Peyer's patch (tissue), 4 donors: ENCODE data around the gene TCF7L1. TPM values are rescaled to one million over a fixed set of nuclear protein-coding genes. Genes with fewer than 3 reads are reported as not detected.

Experiments used
- DNase-seq, 3 donors: peaks; one replicate each; pipeline ENCODE4 v3.0.0-alpha.2; 2017 to 2019
- H3K27ac ChIP-seq, 4 donors: fragments of 200-600 bp; sonication (generic); one replicate each; pipeline ENCODE4 v1.5.1; 2016 to 2019
- H3K27me3 ChIP-seq, 2 donors: fragments of 200-600 bp; sonication (generic); one replicate each; pipeline ENCODE4 v1.5.1; 2019
- H3K36me3 ChIP-seq, 3 donors: fragments of 200-600 bp; sonication (generic); one replicate each; pipeline ENCODE4 v1.5.1; 2016 to 2019
- H3K4me1 ChIP-seq, 4 donors: fragments of 200-600 bp; sonication (generic); one replicate each; pipeline ENCODE4 v1.5.1; 2016 to 2019
- H3K4me3 ChIP-seq, 4 donors: fragments of 200-600 bp; sonication (generic); 1 replicate in 3 of 4; 2 replicates in 1 of 4; pipeline ENCODE4 v1.5.1; 2016 to 2019; ENCODE audit warnings: mild to moderate bottlenecking in 1 of 4
- H3K9me3 ChIP-seq, 4 donors: fragments of 200-600 bp; sonication (generic); one replicate each; pipeline ENCODE4 v1.5.1; 2016 to 2019; ENCODE audit warnings: mild to moderate bottlenecking in 1 of 4
- POLR2A ChIP-seq, 2 donors: fragments of 450-650 bp; IDR thresholded peaks; one replicate each; pipeline ENCODE4 v1.5.1; 2017; ENCODE audit warnings: antibody characterized with exemption in 2 of 2, mild to moderate bottlenecking in 2 of 2, moderate library complexity in 2 of 2
- total RNA-seq, 4 donors: library from RNA; depleted of rRNA; stranded (reverse); fragments of >200 nt; gene quantifications; one replicate each; pipeline ENCODE4 v1.1.0, GENCODE V29; 2016
- TF ChIP-seq, protein P1 (sequence below), 6 experiments: fragments of 450-650 bp in 4 of 6; fragments of 200-600 bp in 2 of 6; sonication (generic) in 1 of 6; IDR thresholded peaks; one replicate each; pipeline ENCODE4 v1.5.1; 2017 to 2019; ENCODE audit warnings: antibody characterized with exemption in 6 of 6, mild to moderate bottlenecking in 3 of 6, moderate library complexity in 1 of 6

Gene TCF7L1
- total RNA-seq, 4 donors from 2014 or later = 0.35 to 5.8 (median 1.7) TPM

DNA sequence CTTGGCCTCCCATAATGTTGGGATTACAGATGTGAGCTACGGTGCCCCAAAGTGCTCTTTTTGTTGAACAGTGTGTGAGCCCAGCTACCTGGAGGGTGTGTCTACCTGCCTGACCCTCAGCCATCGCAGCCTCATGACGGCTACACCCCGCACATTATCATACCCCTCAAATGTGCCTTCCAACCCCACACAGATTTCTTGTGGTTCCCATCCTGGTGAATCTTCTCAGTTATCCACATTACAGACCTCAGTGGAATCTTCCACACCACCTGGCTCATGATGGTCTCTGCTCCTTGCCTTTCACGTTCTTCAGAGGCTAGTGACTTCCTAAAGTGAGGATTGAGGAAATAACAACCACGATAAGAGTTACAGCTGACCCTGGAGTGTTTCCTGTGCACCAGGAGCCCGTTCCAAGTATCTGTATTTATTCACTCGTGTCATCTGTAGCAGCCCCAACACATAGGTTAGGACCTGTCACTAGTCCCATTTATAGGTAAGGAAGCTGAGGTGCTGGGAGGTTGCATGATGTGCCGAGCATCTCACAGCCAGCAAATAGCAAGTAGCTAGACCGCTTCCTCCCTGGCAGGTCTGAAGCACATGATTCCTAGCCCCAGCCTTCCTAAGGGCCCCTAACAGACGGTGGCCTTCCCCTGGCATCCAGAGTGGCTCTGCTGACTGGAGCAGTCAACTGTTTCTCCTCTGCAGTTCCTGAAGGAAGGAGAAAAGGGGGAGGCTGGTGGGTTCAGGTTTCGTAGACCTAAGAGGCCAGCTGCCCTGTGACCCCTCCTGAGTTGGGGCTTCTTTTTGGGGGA, 47.3 kb downstream of the TCF7L1 start:
- DNase-seq = peak in 1 of 3 donors; percentile 34

DNA sequence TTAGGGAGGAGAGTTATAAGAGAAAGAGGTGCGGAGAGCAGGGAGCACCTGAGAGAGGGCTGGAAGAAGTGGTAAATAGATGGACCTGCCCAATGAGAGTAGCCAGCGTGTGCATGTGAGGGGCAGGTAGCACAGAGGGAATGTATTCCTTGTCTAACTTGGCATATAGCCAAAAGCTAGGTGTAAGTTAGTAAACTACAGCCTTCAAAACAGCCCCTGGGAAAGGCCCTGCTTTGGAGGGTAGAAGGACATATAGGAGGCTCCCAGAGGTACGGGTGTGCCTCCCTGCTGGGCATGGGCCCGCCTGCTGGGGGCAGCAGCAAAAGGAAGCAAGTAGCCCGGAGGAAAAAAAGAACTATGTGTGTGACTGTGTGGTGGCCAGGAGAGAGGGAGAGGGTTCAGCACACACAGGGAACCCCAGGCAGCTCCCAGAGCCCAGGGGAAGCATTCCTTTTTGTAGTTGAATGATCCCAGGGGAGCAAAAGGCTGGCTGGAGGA, 48.0 kb downstream of the TCF7L1 start:
- TF ChIP-seq, protein P1, sequence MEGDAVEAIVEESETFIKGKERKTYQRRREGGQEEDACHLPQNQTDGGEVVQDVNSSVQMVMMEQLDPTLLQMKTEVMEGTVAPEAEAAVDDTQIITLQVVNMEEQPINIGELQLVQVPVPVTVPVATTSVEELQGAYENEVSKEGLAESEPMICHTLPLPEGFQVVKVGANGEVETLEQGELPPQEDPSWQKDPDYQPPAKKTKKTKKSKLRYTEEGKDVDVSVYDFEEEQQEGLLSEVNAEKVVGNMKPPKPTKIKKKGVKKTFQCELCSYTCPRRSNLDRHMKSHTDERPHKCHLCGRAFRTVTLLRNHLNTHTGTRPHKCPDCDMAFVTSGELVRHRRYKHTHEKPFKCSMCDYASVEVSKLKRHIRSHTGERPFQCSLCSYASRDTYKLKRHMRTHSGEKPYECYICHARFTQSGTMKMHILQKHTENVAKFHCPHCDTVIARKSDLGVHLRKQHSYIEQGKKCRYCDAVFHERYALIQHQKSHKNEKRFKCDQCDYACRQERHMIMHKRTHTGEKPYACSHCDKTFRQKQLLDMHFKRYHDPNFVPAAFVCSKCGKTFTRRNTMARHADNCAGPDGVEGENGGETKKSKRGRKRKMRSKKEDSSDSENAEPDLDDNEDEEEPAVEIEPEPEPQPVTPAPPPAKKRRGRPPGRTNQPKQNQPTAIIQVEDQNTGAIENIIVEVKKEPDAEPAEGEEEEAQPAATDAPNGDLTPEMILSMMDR (IDR thresholded peaks at IDR 0.05) = no peak
- TF ChIP-seq POLR2A (IDR thresholded peaks at IDR 0.05) = no peak
- no peaks in the 10 kb centered on the region for H3K36me3 ChIP-seq
- H3K9me3 ChIP-seq = no peaks in the 10 kb centered on the region
- H3K27me3 ChIP-seq = no peaks in the 10 kb centered on the region
- H3K27ac ChIP-seq = no peak overlapping the region
- DNase-seq = peak in 1 of 3 donors; percentile 40
- H3K4me1 ChIP-seq = peaks cover 0 to 8% (median 0%) of the 10 kb centered on the region in 4 donors
- no peak overlapping the region for H3K4me3 ChIP-seq

More for the DNA sequence above, 47.3 kb downstream of the TCF7L1 start:
- Histone ChIP-seq H3K4me1 (peaks cover 0 to 13% (median 0%) of the 10 kb centered on the region in 4 donors), H3K36me3 (no peaks in the 10 kb centered on the region), H3K4me3 (no peak overlapping the region), H3K27me3 (no peaks in the 10 kb centered on the region), H3K9me3 (no peaks in the 10 kb centered on the region), H3K27ac (no peak overlapping the region)
- TF ChIP-seq POLR2A (IDR thresholded peaks at IDR 0.05) = no peak
- TF ChIP-seq, protein P1 (IDR thresholded peaks at IDR 0.05) = no peak

DNA sequence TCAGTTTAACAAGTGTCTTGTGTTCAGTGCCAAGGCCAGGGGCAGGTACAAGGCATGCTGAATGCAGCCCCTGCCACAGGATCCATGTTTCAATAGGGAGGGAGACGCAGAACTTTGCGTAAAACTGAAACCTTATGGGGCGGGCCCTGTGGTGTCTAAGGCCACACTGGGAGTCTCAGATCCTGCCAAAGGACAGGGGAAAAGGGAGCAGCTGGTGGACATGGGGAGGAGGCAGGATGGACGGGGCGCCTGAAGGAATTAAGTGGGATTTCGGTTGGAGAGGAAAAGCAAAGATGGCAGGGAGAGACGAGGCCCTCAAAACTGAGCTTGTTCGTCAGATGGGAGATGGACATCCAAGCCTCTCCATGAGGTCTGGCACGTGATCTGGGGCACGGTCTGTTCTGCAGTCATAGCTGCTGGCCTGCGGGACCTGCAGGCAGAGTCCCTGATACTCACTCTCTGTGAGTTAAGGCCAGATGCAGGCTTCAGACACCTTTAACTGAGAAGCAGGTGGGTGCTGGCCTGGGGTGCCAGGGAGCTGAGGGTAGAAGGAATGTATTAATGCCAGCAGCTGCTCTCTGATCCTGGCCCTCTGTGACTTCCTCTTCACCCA, 48.8 kb downstream of the TCF7L1 start:
- Histone ChIP-seq H3K4me1 (peaks cover 0 to 8% (median 0%) of the 10 kb centered on the region in 4 donors), H3K27me3 (no peaks in the 10 kb centered on the region), H3K36me3 (no peaks in the 10 kb centered on the region), H3K4me3 (no peak overlapping the region), H3K27ac (no peak overlapping the region), H3K9me3 (no peaks in the 10 kb centered on the region)
- TF ChIP-seq, protein P1 (IDR thresholded peaks at IDR 0.05) = no peak
- no peak for TF ChIP-seq POLR2A (IDR thresholded peaks at IDR 0.05)
- peak in 1 of 3 donors; percentile 39 for DNase-seq

DNA sequence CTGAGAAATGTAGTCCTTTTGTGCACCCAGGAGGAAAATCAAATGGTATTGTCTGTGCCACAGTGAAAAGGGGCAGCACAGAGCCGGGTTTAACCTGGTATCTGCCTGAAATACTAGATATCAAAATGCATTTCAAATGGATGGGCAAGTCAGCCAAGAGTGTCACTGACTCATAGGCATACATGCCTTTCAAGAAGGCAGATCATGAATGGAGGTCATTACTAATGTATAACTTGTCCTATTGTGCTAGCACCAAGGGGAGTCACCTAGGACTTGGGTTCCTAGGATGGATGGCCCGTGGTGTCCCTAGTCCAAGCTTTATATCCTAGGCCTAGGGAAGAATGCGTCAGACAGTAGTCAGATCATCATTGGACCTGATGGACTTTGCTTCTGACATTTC, 49.9 kb downstream of the TCF7L1 start:
- TF ChIP-seq POLR2A (IDR thresholded peaks at IDR 0.05) = no peak
- TF ChIP-seq, protein P1 (IDR thresholded peaks at IDR 0.05) = no peak
- no peaks in the 10 kb centered on the region for H3K36me3 ChIP-seq
- H3K4me1 ChIP-seq = peaks cover 0 to 8% (median 0%) of the 10 kb centered on the region in 4 donors
- H3K9me3 ChIP-seq = no peaks in the 10 kb centered on the region
- no peaks in the 10 kb centered on the region for H3K27me3 ChIP-seq
- no peak for DNase-seq
- no peak overlapping the region for H3K4me3 ChIP-seq
- no peak overlapping the region for H3K27ac ChIP-seq

DNA sequence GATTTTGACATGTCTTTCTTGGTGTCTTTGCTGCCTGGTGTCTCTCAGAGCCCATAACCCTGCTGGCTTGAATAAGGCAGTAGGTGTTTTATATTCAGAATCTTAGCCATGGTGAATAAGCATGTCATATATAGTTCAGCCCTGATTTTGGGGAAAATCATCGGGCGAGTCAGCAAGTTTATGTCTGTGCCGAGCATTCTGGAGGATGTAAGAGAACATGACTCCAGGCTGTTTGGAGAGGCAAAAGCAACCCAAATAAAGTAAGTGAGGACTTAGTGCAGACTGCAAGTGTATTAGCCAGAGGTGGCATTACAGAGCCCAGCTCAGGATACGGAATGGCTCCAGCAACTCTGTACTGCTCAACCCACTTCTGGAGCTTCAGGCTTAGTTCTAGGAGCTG, 50.3 kb downstream of the TCF7L1 start:
- Histone ChIP-seq H3K4me3 (no peak overlapping the region), H3K9me3 (no peaks in the 10 kb centered on the region), H3K36me3 (no peaks in the 10 kb centered on the region), H3K27ac (no peak overlapping the region), H3K4me1 (peaks cover 0 to 8% (median 0%) of the 10 kb centered on the region in 4 donors), H3K27me3 (no peaks in the 10 kb centered on the region)
- TF ChIP-seq POLR2A (IDR thresholded peaks at IDR 0.05) = no peak
- TF ChIP-seq, protein P1 (IDR thresholded peaks at IDR 0.05) = no peak
- DNase-seq = no peak
